ENCODE data around the gene GPS2. TPM values are rescaled to one million over a fixed set of nuclear protein-coding genes. Genes with fewer than 3 reads are reported as not detected.

GPS2 gene
- 42.7 and 70.0 TPM in 2 replicates for total RNA-seq

GRCh38 chr17:7314719-7315569, at the start of gene GPS2:
TSS of gene GPS2 (minus strand) at chr17:7315360. CDS start at chr17:7315052, 308 bp downstream.

GRCh38 chr17:7355053-7355452, 39.9 kb upstream of the GPS2 start, which contains the start of gene TMEM95:
TSS of gene TMEM95 (plus strand) at chr17:7355156. CDS start at chr17:7355205, 49 bp downstream.

GRCh38 chr17:7351665-7352502, 36.7 kb upstream of the GPS2 start, which contains the start of gene KCTD11:
TSS of gene KCTD11 (plus strand) at chr17:7352162.

GRCh38 chr17:7336240-7337175, 21.3 kb upstream of the GPS2 start, which contains the start of gene ACAP1:
TSS of gene ACAP1 (plus strand) at chr17:7336529. CDS start at chr17:7336735, 206 bp downstream.

GRCh38 chr17:7328840-7329373, 13.7 kb upstream of the GPS2 start, which contains the start of gene NEURL4:
TSS of gene NEURL4 (minus strand) at chr17:7329335. CDS start at chr17:7329312, 23 bp downstream.

GRCh38 chr17:7306911-7307685, 8.1 kb downstream of the GPS2 start, which contains the start of gene EIF5A:
TSS of gene EIF5A (plus strand) at chr17:7307628. CDS start at chr17:7309636, 2,008 bp downstream.

GRCh38 chr17:7294614-7295153, 20.5 kb downstream of the GPS2 start, which contains the start of gene YBX2:
TSS of gene YBX2 (minus strand) at chr17:7294639. CDS start at chr17:7294500, 139 bp downstream.

GRCh38 chr17:7281074-7281952, 33.8 kb downstream of the GPS2 start, which contains the start of gene SLC2A4:
TSS of gene SLC2A4 (plus strand) at chr17:7281718. CDS start at chr17:7281935, 217 bp downstream.

Other genes with a start within 250 kb of the GPS2 start
- gene CLEC10A, start 235.1 kb downstream of the GPS2 start, total RNA-seq = not detected in 2 replicates
- gene ASGR2, start 200.5 kb downstream of the GPS2 start, total RNA-seq = not detected in 2 replicates
- gene ASGR1, start 136.0 kb downstream of the GPS2 start, total RNA-seq = 0.23 TPM in 1 of 2 replicates, not detected in the other
- 1.4 and 5.5 TPM in 2 replicates for gene DLG4, start 95.5 kb downstream of the GPS2 start, total RNA-seq
- 173 and 216 TPM in 2 replicates for gene ACADVL, start 95.4 kb downstream of the GPS2 start, total RNA-seq
- gene DVL2, start 80.8 kb downstream of the GPS2 start, total RNA-seq = 32.6 and 39.5 TPM in 2 replicates
- 26.9 and 32.2 TPM in 2 replicates for gene PHF23, start 75.9 kb downstream of the GPS2 start, total RNA-seq
- gene GABARAP, start 72.9 kb downstream of the GPS2 start, total RNA-seq = 171 and 262 TPM in 2 replicates
- 39.4 and 49.4 TPM in 2 replicates for gene CTDNEP1, start 63.6 kb downstream of the GPS2 start, total RNA-seq
- gene ELP5, start 63.1 kb downstream of the GPS2 start, total RNA-seq = 23.3 and 36.8 TPM in 2 replicates
- gene CLDN7, start 52.9 kb downstream of the GPS2 start, total RNA-seq = 7.9 and 26.0 TPM in 2 replicates
- 0.08 and 1.4 TPM in 2 replicates for gene SLC2A4, start 33.6 kb downstream of the GPS2 start, total RNA-seq
- gene YBX2, start 20.7 kb downstream of the GPS2 start, total RNA-seq = 0.47 and 0.72 TPM in 2 replicates
- gene EIF5A, start 7.7 kb downstream of the GPS2 start, total RNA-seq = 557 and 909 TPM in 2 replicates
- gene NEURL4, start 14.0 kb upstream of the GPS2 start, total RNA-seq = 6.2 and 10.9 TPM in 2 replicates
- gene ACAP1, start 21.2 kb upstream of the GPS2 start, total RNA-seq = 3.3 and 5.6 TPM in 2 replicates
- 6.0 and 13.0 TPM in 2 replicates for gene KCTD11, start 36.8 kb upstream of the GPS2 start, total RNA-seq
- gene TMEM95, start 39.8 kb upstream of the GPS2 start, total RNA-seq = not detected in 2 replicates
- 3.8 and 7.7 TPM in 2 replicates for gene TNK1, start 65.7 kb upstream of the GPS2 start, total RNA-seq
- 68.4 and 99.4 TPM in 2 replicates for gene PLSCR3, start 79.2 kb upstream of the GPS2 start, total RNA-seq
- gene TMEM256, start 88.7 kb upstream of the GPS2 start, total RNA-seq = 138 and 193 TPM in 2 replicates
- gene NLGN2, start 92.5 kb upstream of the GPS2 start, total RNA-seq = 2.4 and 6.1 TPM in 2 replicates
- gene SPEM1, start 105.0 kb upstream of the GPS2 start, total RNA-seq = not detected in 2 replicates
- not detected in 2 replicates for gene SPEM2, start 110.3 kb upstream of the GPS2 start, total RNA-seq
- gene SPEM3, start 113.5 kb upstream of the GPS2 start, total RNA-seq = not detected in 2 replicates
- gene TMEM102, start 120.1 kb upstream of the GPS2 start, total RNA-seq = 25.2 and 30.4 TPM in 2 replicates
- 7.5 and 17.3 TPM in 2 replicates for gene FGF11, start 124.2 kb upstream of the GPS2 start, total RNA-seq
- gene CHRNB1, start 129.7 kb upstream of the GPS2 start, total RNA-seq = 9.8 and 14.8 TPM in 2 replicates
- gene ZBTB4, start 164.3 kb upstream of the GPS2 start, total RNA-seq = 25.9 and 36.8 TPM in 2 replicates
- gene SLC35G6, start 166.1 kb upstream of the GPS2 start, total RNA-seq = not detected in 2 replicates
- 31.9 and 33.7 TPM in 2 replicates for gene POLR2A, start 169.0 kb upstream of the GPS2 start, total RNA-seq
- 8.8 and 10.3 TPM in 2 replicates for gene TNFSF12, start 233.7 kb upstream of the GPS2 start, total RNA-seq
- 0.80 and 5.9 TPM in 2 replicates for gene TNFSF13, start 243.4 kb upstream of the GPS2 start, total RNA-seq
- 56.2 and 86.9 TPM in 2 replicates for gene SENP3, start 246.6 kb upstream of the GPS2 start, total RNA-seq